8988T (cell line): Measurements from ENCODE around the gene H2BW2.
"Not testable (repeated sequence)": the region's sequence is repeated elsewhere in the genome, so short reads cannot be mapped to it uniquely, and the experiment has no call there.

Experiments
- DNase-seq: peaks from one replicate; pipeline ENCODE4 v3.0.0; 2011

Gene H2BW2

DNA sequence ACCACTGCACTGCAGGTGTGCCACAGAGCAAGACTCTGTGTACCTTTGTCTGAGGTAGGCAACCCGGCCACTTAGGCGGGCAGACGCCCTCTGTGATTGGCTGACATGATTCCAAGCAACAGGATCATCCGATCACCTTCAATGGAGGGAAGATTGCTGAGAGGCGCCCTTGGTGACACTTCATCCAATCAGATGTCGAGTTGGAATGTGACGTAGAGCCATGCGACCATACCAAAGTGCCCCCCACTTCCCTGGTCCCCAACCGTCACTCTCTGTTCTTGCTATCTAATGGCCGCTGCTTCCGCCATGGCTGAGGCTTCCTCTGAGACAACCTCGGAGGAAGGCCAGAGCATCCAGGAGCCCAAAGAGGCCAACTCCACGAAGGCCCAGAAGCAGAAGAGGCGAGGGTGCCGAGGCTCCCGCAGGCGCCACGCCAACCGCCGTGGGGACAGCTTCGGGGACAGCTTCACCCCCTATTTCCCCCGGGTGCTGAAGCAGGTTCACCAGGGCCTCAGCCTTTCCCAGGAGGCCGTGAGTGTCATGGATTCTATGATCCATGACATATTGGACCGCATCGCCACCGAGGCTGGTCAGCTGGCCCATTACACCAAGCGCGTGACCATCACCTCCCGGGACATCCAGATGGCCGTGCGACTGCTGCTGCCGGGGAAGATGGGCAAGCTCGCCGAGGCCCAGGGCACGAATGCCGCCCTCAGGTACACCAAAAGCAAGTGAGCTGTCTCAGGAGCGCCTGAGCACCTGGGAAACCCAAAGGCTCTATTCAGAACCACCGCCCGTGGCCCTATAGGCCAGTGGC, at the start of gene H2BW2:
Gene H2BW2, plus strand, starts transcription at position 268 of the 817 bp plus-strand sequence. Its CDS starts 39 bp downstream, at position 307.
- no peak for DNase-seq

DNA sequence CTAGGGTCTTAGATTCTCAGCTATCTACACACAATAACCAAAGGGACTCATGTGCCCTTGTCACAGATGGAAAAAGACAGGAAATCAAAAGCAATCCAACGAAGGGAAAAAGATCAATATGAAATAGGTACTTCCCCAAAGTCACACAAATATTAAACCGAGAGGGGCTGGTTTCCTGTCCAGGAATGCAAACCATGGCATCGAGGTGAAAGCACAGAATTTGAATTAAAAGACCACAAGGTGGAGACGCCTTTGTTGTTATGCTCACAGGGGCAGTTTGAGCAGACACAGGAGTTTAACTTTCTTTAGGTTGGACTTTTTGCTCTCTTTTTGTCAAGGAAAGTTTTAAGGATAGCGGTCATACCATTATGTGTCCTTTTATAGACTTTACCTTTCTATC, 40.5 kb upstream of the H2BW2 start:
- DNase-seq, result no peak

DNA sequence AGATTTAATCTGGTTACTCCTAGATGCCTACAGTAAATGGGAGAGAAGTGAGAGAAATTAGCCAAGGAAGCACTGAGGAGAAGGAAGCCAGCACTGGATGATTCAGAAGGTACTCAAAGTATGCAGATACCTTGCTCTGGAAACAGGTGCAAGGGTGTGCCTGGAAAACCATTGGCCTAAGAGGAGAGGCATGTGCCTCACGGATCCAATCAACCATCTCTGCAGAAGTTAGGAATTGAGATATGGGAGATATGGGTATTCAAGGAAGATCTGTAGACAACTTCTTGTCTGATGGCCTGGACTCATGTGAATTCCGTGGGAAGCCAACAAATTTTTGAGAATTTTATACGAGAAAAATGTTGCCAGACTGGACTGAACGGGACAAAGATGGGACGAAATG, 30.9 kb upstream of the H2BW2 start:
- no peak for DNase-seq

DNA sequence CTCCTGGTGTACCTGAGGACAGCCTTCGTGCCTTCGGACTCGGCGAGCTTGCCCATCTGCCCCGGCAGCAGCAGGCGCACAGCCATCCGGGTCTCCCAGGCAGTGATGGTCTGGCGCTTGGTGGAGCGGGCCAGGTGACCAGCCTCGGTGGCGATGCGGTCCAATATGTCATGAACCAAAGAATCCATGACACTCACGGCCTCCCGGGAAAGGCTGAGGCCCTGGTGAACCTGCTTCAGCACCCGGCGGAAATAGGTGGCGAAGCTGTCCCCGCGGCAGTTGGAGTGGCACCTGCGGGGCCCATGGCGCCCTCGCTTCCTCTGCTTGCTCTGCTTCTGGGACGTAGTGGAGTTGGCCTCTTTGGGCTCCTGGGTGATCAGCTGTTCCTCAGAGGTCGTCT, 26.6 kb upstream of the H2BW2 start:
- no peak for DNase-seq

DNA sequence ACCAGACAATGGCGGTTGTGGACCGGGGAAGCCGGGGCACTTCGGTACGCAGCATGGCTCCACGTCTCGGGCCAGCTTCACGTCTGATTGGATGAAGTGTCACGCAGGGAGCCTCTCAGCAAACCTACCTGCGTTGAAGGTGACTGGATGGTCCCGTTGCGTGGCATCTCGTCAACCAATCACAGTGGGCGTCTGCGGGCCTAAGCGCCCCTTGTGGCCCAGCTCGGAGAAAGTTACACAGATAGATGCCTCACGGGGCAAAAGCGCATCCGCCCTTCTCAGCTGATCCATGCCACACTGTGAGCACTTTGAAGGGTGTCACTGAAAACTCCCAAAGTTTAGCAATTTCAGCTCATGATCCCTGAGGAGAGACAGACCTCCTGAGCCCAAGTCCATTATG, 26.1 kb upstream of the H2BW2 start, which contains the start of gene H2BW1:
Gene H2BW1, minus strand, starts transcription at position 103 of the 400 bp plus-strand sequence. CDS start 132 bp downstream, outside the sequence.
- DNase-seq, result no peak

DNA sequence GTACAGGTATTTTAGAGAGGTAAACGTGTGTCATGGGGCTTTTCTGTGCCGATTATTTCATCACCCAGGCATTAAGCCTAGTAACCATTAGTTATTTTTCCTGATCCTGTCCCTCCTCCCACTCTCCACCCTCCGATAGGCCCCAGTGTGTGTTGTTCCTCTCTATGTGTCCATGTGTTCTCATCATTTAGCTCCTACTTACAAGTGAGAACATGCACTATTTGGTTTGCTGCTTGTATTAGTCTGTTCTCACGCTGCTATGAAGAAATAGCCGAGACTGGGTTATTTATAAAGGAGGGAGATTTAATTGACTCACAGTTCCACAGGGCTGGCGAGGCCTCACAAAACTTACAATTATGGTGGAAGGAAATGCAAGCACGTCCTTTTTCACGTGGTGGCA, 24.2 kb upstream of the H2BW2 start:
- not testable (repeated sequence) for DNase-seq

DNA sequence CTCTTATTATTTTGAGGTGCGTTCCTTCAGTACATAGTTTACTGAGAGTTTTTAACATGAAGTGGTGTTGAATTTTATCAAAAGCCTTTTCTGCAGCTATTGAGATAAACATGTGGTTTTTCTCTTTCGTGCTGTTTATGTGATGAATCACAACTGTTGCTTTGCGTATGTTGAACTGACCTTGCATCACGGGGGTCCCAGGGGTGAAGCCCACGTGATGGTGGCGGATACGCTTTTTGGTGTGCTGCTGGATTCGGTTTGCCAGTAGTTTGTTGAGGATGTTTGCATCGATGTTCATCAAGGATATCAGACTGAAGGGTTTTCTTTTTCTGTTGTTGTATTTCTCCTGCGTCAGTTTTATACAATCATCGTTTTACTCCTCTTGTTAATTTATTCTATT, 21.6 kb upstream of the H2BW2 start:
- no peak for DNase-seq

DNA sequence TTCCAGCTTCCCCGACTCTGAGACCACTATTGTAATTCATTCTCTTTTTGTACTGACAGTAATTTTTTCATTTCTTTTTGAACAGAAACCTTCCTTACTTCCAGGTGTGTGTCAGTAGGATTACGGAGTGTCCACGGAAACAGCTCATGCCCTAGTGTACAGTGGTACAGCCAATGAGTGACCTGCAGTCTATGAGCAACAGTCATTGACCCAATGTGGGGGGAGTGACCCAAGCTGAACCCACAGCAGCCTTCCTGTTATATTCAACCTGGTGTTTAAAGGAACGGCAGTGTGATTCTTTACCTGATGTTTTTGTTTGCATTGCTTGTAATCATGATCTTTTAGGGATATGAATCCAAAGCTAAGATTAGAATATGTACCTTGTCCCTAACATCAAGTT, 1.2 kb downstream of the H2BW2 start:
- no peak for DNase-seq

DNA sequence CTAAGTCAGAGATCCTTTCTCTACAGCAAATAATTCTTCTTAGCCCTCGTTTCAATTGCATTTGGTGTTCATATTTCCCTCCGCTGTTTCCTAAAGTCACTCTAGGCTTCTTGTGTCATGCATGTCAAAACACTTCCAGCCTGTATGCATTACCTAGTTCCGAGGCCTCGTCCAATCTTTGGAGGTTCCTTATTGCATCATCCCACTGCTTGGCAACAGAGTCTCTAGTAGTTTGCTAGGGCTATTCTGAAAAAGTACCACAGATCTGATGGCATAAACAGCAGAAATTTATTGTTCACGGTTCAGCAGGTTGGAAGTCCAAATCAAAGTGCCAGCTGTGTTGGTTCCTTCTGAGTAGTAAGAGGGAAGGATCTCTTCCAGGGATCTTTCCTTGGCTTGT, 5.9 kb downstream of the H2BW2 start:
- DNase-seq, result no peak

DNA sequence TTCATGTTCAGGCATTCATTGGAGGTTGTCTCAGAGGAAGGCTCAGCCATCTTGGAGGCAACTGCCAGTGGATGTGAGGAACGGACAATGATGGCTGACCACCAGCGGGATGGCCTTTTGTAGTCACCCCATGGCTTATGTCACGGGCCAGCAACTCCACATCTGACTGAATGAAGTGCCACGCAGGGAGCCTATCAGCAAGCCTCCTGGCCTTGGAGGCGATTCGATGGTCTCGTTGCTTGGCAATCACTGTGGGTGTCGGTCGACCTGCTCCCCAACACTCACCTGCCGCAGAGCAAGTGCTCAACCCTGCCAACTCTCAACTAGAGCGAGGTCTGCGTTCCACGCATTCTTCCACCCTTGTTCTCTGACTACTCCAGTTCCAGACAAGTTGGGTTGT, 7.4 kb downstream of the H2BW2 start:
- DNase-seq, result no peak

DNA sequence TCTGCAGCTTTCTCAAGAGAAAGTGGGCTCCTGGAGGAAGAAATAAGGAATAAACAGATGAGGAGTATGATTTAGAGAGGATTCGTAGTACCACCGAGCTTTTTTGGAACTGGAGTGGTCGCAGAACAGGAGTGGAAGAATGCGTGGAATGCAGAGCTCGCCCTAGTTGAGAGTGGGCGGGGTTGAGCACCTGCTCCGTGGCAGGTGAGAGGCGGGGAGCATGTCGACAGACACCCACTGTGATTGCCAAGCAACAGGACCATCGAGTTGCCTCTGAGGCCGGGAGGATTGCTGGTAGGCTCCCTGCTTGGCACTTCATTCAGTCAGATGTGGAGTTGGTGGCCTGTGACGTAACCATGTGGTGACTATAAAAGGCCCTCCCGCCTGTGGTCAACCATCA, 15.2 kb downstream of the H2BW2 start:
- not testable (repeated sequence) for DNase-seq

DNA sequence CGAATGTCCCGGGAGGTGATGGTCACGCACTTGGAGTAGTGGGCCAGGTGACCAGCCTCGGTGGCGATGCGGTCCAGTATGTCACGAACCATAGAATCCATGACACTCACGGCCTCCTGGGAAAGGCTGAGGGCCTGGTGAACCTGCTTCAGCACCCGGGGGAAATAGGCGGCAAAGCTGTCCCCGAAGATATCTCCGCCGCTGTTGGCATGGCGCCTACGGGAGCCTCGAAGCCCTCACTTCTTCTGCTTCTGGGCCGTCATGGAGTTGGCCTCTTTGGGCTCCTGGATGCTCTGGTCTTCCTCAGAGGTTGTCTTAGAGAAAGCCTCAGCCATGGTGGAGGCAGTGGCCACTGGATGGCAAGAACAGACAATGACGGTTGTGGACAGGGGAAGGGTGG, 22.9 kb downstream of the H2BW2 start:
- DNase-seq, result not testable (repeated sequence)

DNA sequence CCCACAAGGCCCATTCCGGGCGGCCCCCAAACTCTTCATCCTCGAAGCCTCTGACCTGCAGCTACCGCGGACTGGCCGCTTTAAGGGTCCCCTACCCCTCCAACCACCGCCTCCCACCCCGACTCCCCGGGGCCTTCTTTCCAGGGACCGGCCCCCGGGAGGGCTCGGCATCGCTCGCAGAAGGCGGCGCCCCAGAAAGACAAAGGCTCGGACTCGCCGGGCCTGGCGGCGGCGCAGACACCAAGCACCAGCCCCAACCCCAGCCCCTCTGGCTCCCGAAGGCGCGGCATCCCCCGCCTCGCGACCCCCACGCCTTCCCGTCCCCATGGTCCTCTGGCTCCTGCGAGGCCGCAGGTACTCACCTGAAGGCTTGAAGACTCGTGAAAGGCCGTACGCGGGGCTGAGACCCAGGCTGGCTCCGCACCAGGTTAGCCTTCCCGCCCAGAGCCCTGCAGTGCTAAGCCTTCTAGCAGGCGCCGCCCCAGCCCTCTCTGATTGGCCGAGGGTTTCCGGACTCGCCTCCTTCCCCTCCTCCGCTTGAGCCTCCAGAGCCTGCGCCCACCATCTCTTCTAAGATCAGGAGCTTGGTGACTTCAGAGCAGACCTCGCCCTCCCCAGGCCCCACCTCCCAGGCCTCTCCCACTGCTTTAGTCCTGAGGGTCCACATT, 36.2 kb downstream of the H2BW2 start, which contains the start of gene TMSB15C:
Gene TMSB15C, minus strand, starts transcription at position 459 of the 668 bp plus-strand sequence.
- not testable (repeated sequence) for DNase-seq

DNA sequence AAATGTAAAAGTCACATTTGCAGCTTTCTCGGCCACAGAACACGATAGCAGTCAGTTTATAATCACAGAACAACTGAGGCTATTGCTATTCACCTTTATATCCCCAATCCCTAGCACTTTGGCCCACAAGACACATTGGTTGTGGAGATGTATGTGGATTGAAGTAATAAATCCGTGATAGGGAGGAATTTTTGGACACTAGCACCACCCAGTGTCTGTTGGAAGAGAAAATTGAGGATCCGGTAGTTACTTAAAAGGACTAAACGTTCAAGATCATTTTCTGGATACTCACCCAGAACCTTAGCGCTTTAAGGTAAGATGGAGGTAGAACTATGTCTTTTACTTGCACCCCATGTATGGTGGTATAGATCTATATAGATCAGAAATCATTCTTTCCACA, 38.1 kb downstream of the H2BW2 start:
- DNase-seq, result not testable (repeated sequence)

DNA sequence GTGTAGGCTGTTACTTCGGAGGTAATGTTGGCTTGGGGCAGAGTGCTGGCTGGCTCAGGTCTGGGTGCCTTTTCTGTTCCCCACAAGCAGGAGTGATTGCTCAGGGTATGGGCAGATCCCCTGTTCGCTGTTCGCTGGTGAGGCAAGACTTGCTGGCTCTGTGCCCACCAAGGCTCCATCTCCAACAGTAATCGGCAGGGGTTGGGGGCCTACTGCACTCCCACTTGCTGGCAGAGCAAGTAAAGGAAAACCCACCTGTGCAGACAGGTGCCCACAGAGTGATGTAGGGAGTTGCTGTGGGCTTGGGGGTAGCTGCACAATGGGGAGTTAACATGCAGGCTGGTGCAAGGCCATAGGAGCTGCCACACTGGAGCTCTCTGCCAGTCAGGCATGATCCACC, 44.3 kb downstream of the H2BW2 start:
- DNase-seq, result no peak

DNA sequence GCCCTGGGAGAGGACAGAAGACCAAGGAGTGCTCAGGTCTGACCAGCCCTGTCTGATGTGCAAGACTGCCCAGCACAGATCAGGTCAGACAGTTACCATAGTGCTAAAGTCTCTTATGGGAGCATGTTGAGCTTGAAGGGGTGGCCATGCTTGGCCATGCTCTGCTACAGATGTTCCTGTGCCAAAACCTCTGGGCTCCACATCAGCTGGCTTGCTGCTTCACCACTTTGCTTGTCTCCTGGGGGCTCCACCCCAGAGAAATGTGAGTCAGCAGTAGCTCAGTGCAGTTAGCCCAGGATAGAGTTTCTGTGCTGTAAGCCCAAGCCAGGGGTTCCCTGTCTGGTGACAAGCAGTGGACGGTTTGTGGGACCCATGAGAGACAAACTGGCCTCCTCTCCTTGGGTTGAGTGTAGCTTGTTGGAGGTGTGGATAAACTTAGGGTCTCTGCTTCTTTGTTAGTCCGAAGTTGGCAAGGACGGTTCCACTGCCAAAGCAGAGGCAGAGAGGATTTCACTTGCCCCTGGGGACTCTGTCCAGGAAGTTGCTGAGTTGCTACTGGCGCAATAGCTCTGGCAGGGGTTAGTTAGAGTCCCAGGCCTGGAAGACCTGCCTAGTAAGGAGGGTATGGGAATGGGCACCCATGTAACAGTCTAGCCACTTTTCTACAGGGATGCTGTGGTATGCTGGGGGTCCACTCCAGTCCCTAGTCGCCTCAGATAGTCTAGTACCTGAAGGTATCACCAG, 45.0 kb downstream of the H2BW2 start:
- no peak for DNase-seq

DNA sequence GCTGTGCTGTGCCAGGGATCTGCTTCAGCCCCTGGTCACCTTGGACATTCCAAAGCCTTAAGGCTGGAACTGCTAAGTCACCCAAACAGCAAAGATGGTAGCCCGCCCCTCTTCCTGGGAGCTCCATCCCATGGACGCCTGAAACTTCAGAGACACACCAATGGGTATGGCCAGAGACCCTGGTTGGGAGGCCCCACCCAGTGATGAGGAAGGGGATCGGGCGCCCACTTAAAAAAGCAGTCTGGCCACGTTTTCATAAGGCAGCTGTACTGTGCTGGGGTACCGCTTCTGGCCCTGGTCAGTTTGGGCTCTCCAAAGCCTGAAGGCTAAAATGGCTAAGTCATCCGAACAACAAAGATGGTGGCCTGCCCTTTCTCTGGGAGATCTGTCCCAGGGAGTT, 45.7 kb downstream of the H2BW2 start:
- no peak for DNase-seq

DNA sequence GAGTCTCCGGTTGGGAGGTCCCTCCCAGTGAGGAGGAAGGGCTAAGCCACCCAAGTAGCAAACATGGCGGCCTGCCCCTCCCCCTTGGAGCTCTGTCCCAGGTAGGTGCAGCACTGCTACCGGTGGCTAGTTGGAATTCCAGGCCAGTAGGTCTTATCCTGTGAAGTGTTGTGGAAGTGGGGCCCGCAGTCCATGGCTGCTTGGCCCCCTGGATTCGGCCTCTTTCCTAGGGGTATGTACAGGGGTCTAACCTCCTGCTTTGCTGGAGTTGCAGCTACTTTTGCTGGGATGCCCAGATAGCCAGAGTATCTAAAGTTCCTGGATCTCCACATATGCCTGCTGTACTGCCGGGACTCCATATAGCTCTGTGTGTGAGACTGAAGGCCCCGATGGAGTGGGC, 46.2 kb downstream of the H2BW2 start:
- DNase-seq, result no peak
